ENCODE data around the gene PITX1.

Gene PITX1

DNA sequence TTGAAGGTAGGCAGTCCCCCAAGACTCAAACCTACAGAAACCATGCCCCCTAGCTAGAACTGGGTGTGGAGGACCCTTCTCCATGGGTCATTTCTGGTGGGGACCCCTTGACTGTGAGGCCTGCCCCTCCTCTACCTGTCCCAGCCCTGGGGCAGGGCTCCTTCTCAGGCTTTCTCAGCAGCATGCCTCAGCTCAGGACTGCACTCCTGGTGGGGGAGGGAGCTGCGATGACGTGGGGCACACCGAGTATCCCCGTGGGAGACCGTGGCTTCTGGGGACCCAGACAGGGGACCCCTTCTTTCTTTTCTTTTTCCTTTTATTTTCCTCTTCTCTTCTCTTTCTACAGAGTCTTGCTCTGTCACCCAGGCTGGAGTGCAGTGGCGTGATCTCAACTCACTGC lies 27.0 kb upstream of the PITX1 start:
- DNase-seq: no peak

DNA sequence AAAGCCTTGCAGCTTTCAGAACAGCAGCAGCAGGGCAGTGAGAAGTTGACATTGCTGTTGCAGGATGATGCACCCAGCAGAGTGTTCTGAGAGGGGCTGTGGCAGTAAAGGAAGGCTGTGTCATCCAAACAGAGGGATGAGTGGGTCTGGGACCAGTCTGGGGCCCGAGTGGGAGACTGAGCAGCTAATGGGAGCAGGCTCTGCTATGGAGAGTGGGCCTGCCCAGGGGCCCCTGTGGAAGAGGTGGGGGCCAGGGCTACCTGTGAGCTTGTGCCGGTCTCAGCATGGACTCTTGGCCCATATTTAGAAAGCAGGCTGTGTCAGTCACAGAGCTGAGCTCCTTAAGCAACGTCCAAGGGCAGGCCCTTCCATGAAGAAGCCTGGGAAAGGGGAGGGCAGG lies 26.0 kb upstream of the PITX1 start:
- DNase-seq: no peak

DNA sequence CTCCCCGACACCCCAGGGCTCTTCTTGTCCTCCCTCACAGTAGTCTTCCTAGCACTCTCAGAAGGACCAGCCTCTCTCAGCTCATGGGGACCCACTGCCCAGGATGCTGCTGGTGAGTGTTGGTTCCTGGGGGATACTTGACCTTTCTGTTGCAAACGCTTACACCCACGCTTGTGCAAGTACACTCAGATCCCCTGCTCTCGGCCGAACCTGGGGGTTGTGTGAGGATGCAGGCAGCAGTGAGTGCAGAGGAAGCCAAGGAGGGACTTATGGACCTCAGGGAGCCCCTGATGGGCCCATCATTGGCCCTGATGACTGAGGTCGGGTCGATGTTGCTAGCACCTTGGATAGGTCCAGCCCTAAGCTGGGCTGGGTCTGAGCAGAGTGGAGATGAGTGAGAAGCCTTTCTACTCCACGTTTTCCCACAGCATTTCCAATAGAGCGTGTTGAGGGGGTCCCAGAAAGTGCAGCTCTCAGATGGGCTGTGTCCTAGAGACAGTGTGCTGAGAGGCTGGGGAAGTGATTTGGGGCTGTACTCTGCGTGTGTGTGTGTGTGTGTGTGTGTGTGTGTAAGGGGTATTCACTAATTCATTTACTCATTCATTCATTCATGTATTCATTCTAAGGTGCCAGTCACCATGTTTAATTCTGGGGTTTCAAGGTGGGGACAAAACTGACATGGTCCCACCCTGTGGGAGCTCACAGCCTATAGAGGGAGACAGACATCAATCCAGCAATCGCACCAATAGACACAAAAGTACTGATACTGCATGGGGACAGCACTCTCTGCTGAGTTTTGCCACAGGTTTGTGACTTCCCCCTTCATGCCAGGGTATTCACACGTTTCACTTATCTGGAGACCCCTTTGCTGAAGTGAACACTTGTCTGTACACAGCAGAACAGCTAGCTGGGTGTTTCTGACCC lies 25.2 kb upstream of the PITX1 start:
- DNase-seq: no peak

DNA sequence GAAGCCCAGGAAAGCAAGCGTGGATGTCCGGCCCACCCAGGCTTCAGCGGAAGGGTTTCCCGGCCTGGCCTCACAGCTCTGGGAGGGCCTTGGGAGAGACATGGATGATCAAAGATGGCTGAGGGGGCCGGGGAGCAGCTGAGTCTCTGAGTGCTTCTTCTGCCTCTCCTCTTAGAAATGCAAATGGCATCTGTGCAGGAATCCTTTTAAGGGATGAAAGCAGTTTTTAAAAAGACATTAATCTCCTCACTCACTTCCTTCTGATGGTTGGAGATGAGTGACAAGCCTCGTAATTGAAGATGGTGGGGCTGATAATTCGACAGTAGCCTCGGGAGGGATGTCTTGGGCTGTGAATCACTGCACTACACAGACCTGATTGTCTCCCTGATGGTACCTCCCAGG lies 24.3 kb upstream of the PITX1 start:
- no peak for DNase-seq

DNA sequence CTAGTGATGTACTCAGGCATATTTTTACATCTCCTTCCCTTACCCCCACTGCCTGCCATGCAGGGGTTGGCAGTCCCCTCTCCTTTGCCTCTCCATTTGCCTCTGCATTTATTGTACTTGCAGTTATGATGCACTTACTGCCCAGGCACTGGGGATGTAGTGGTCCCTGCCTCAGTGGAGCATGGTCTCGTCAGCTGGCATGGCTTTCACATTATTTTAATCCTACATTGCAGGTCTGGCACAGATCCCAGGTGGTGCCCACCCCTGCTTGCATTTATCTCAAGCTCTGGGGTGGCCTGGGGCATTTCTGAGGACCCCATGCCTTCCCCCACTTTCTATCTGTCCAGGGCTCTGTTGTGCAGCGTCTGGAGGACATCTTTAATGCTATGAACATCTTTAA lies 23.2 kb upstream of the PITX1 start:
- no peak for DNase-seq

DNA sequence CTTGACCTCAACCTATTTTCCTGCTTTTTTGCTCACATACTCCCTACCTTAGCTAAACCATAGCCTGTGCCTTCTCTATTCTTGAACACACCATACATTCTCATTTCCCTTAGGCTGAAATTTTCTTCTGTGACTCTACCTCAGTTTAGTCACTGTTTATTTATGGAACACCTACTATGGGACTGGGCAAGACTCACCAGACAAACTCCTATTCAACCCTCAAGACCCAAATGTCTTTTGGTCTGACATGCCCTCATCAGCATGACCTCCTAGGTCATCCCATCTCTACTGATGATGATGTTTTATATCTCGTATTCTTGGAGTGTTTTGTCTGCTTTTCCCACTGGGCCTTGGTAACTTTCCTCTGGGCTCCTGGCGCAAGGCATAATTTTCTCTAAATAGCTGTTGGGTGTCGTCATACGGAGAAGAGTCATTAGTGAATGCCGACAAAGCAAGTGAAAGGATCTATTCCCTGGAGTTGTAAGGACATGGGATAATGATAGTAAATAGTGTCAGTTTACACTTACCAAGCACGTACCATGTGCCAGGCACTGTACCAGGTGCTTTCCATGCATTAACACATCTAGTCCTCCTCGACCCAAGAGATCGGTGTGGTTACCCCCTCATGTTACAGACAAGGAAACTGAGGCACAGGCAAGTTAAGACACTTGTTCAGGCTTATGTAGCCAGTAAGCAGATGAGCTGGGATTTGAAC lies 22.4 kb upstream of the PITX1 start:
- no peak for DNase-seq

DNA sequence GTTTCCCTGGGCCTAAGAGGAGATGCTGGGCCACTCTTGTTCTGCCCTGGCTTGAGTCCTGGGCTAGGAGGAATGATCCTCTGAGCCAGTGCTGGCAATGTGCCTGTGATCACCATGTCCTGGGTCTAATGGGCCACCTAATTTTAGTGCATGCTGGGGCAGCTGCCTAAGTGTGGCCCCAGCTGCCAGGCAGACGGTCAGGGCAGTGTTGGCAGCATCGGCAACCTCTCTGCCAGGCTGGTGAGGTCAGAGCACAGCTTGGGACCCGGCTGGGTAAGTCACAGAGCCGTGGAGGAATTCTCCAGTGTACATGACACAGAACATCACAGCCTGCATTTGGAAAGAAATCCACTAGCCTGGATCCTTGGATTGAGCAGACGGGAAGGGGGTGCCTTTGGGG lies 21.4 kb upstream of the PITX1 start:
- DNase-seq: no peak

DNA sequence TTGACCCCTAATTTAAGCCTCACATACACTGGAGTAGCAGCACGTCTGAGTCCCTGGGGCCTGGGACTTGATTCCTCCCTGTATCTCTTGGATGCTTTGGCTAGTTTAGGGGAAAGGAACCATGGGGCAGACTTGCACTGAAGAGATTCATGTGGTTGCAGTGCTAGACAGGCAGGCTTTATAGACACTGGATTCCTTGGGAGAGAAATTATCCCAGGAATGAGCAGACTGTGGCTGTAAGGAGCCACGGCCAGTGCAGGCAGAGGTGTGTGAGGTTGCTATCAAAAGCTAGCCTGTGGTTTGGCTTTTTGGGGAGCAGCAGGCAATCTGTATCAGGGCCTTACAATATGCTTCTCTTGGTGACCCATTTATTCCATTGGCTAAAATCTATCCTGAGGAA lies 20.5 kb upstream of the PITX1 start:
- no peak for DNase-seq

DNA sequence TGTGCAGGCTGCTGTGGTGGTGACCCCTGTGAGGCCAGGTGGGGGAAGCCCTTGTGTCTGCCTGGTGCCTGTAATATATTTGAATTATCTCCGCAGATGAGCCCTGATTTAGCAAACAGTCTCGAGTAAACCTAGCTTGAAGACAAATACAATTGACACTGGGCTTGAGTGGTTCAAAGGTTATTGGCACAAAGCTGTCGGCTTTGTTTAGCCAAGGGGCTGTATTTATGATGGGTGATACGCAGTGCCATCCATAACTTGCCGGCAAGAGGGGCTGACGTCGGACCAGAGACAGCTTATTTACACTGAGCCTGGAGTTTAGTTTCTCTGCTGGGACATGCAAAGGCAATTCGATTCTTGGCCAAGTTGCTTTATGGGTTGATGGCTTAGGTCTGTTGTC lies 20.0 kb upstream of the PITX1 start:
- DNase-seq: no peak

DNA sequence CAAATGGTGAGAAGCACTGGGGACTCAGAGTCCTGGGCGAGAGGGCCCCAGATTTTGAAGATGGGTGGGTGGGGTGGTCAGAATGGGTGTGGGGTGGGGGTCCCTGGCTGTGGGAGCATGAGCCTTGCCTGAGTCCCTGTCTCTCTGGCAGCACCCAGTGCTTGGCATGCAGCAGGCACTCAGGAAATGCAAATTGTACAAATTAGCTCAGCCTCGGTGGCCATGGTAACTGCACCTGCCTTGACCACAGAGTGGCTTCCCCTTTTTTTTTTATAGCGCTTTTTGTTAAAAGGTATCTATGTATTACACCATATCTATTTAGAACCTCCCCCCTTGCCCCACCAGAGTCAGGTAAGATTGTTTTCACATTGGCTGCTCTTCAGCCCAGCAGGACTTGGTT lies 19.2 kb upstream of the PITX1 start:
- no peak for DNase-seq

DNA sequence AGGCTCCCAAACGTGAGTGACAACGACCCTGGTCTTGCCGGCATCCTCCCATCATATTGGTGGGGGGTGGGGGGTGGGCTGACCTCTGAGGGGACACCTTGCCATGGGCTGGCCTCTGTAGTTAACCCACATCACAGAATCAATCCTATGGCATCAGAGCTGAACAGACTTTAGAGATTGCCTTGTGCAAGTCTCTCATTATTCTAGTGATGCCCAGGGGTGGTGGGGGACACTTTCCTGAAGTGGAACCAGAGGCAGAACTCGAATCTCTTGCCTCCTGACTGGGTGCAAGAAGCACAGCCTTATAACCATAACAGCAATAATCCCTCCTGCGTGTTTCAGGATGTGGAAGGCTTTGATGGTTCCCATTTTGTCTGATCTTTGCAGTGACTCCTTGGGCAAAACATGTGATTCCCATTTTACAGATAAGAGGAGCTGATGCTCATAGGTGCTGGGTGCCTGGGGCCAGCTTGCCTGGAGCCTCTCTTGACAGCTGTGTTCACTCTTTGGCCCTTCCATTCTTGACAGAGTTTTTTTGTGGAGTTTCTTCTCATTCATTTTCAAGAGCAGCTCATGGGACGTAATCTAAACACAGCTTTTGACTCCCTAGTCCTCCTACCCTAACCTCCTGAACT lies 18.6 kb upstream of the PITX1 start:
- DNase-seq: no peak

DNA sequence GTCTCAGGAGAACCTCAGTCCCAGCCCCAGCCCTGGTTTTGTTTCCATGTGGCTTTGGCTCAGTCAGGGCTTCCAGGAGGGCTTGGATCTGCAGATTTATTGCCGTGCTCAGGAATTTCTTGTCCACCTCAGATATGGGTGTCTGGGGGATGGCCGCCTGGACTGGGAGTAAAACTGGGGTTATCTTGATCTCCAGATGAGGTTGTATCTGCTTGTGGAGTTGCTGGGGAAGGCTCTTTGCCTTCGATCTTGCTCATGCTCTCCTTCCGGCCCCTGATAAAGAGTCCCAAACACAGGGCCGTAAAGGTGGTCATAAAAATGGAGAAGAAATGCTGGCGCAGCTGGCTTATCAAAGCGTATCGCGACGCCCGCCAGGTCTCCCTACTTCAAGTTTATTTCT lies 17.8 kb upstream of the PITX1 start:
- DNase-seq: no peak

DNA sequence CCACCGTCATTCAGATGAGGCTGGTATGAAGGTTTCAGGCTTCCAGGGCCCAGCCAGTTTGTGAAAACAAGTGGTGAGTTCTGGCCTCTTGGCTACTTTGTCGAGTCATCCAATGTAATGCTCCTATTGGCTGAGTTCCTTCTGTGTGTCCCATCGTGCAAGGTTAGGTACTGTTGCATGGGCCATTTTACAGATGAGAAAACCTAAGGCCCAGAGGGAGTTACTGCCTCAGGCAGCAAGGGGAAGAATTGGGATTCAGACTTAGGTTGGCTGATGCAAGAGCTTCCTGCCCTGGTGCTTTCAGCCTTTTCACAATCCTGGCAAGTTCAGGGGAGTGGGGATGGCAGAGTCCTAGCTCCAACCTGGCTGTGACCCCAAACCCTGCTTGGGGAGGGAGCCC lies 17.4 kb upstream of the PITX1 start:
- no peak for DNase-seq

DNA sequence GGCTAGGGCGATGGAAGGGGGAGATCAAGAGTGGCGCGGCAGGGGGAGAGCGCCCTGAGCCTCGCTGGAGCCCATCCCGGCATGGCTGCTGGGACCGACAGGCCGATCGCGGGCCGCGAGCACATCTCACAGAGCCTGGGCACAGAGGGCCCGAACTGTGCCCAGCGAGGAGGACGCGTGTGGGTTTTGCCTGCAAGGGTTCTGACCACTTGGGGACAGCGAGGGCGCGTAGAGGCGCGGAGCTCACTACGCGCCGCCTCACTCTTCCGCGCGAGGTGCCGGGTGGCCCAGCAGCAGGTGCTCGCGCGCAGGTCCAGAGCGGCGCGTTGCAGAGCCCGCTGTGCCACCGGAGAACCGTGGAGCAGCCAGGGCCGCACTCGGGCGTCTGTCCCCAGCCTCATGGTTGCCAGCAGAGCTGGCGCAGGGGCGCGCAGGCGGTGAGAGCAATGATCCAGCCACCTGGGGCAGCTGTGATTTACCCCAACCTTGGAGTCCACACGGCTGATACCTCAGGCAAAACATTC lies 16.3 kb upstream of the PITX1 start:
- DNase-seq: no peak

DNA sequence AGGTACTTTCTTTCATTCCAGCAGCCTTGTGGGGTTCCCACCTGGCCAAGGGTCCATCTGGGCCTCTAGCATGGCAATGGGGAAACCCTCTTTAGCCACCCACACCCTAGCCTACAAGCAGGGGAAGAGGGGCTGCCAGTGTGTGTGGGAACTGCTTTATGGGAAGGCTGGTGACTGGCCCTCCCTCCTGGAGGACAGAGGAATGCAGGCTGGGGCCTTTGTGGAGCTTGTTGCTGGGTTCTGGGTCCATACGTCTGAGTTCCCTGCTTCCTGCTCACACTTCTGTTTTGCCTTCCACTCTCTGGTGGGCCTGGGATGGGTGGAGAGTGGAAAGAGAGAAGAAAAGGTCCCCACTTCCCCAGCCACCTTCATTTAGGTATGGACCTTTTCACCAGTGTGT lies 14.9 kb upstream of the PITX1 start:
- no peak for DNase-seq

DNA sequence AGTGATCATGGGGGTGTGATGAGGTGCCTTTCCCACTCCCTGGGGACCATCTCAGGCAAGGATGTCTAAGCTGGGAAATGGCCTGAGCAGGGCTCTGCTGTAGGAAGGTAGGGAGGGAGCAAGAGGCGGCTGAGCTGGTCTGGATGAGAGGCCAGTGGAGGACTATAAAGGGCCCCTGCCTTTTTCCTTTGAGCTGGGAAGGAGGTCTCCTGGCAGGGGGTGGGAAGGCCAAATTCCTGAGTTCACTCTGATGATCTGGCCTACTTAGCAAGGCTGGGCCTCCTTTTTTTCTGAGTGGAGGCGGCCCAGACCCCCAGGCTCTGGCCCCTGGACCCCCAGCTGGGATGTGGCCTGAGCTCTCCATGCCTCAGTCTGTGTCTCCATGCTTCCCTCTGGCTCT lies 14.3 kb upstream of the PITX1 start:
- no peak for DNase-seq

DNA sequence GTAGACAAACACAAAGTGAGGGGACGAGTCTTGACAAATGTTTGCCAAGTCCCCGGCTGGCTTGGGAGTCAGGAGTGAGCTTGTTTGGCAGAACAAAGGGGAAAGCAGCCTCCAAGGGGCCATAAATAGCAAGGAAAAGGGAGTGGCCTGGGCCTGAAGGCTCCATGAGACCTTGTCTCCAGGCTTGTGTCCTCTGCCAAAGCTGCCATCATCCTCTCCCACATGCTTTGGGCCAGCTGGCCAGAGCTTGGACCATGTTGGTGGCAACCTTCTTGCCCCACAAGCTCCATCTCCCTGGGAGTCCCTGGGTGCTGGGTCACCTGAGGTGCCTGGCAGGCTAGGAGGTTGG lies 13.3 kb upstream of the PITX1 start:
- DNase-seq: no peak

DNA sequence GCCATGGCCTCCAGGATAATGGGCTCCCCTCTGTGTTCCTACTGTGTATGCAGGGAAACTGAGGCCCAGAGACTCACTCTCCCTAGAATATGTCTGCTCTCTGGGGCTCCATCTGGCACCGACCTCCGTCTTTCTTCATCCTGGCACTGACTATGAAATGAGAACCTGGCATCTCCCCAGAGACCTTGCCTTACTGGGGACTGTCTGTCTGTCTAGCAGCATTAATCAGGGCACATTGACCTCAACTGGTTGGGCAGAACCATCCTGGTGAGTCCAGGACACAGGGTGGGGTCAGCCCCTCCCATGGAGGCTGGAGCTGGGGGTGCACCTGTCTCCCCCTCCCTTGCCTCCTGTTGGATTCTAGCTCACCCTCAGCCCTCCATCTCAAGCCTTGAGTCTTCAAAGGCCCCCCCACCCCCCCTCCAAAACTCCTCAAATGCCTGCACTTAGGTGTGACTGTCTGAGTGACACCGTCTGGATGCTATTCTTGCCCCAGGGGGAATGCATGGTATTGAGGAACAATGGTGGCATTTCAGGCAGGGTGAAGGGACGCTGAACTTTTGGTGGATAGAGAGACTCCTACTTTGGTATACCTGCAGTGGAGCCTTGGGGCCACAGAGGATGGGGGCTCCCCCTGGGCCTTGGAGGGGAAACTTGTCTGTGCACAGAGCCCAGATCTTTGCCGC lies 12.8 kb upstream of the PITX1 start:
- DNase-seq: no peak

DNA sequence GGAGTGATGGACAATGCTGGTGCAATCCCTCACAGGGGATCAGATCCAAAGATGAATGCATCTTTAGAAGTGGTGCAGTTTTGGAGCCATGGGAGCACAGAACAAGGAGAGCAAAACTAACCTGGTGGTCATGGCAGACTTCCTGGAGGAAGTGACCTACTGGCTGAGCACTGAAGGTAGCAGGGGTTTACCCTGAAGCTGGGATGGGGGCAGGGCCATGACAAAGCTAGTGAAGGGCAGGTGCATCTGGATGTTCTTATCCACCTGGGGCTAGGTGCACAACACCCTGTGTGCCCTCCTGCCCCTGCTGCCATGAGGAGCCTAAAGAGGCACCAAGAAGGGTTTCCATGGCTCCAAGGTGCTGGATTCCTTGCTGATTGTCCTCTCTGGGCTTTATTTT lies 11.5 kb upstream of the PITX1 start:
- no peak for DNase-seq

DNA sequence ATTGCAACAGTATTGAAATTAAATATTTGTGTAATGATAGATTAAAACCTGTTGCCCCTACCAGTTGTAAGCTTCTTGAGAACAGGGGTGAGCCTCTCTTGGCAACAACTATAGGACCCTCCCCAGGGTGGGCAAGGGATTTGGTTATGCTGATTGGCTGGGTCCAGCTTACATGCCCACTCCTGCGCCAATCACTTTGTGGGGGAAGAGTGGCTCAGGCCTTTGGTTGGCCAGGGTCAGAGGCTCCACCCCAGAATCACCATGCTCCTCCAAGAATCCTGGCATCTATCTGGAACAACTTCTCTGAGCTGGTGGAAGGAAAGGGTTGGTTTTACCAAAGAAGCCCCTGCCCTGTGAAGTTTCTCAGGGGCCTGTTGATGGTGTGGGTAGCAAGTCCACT lies 8.6 kb upstream of the PITX1 start:
- no peak for DNase-seq

DNA sequence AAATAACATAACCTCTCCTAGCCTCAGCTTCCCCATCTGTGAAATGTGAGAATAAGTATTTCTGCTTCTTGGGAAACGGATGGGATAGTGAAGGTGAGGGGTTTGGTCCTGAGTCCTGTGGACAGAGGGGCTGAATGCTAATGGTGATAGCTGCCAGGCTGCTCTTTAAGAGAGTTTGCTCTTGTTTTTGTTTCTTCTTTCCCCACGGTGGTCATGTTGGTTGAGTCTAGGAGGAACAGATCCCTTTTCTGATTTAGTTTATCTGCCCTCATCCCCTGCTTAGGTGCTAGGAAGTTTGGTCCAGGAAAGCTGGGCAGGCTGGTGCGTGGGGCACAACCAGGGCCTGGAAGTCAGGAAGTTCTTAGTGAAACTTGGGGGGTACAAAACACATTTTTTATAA lies 7.7 kb upstream of the PITX1 start:
- no peak for DNase-seq

DNA sequence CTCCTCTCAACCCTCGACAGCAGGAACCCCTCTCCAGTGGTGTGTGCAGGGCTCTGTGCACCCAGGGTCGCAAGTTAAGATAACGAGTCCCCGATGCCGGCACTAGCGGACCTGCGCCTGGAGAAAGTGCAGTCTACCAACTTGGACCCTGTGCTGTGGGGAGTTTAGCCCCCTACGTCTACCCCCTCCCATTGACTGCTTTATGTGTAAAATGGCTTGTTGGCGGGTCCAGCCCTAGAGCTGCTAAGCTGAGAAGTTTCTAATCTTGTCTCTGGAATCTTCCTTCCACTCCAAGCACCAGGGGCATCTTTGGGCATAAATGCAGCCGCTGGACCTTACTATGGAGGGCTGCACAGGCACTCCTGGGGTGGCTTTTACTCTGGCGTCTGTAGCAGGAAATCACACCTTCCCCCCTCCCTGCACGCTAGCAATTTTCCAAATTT lies 7.1 kb upstream of the PITX1 start:
- DNase-seq: no peak

All from HCEC 1CT (cell line).